ENCODE measurements around the gene KCNK7. TPM values are rescaled to one million over a fixed set of nuclear protein-coding genes. Genes with fewer than 3 reads are reported as not detected.

Gene KCNK7
- total RNA-seq, 3 donors from 2014 or later (not counting 1 experiment from before 2014, with no cell fraction given) = 6.3 to 11.2 (median 7.1) TPM

GRCh38 chr11:65555693-65556231 lies 39.8 kb downstream of the KCNK7 start:
- TF ChIP-seq CTCF (IDR thresholded peaks at IDR 0.05) = no peak
- H3K4me3 ChIP-seq (ENCODE audit: low read length) = no peak overlapping the region
- DNase-seq (no peak), ATAC-seq (peak in 1 of 3 donors; percentile 22)
- WGBS (ENCODE audit: insufficient coverage) = 51% methylated on average over 6 of the region's 6 CpGs
- peak overlapping the region; percentile 62 for H3K4me3 Mint-ChIP-seq
- intact Hi-C loops (cut with micrococcal nuclease) = no loop called here
- H3K36me3 Mint-ChIP-seq = no peaks in the 10 kb centered on the region
- H3K27me3 Mint-ChIP-seq (ENCODE audit: low read depth in 2 of 2) = no peaks in the 10 kb centered on the region
- H3K27ac Mint-ChIP-seq = peak overlapping the region; percentile 88 to 95
- no peaks in the 10 kb centered on the region for H3K9me3 Mint-ChIP-seq
- H3K9me3 ChIP-seq (ENCODE audit: control insufficient read depth, insufficient read depth, low read length) = no peaks in the 10 kb centered on the region
- H3K4me1 Mint-ChIP-seq = peaks cover 39 to 73% of the 10 kb centered on the region in 2 donors
- peak overlapping the region; percentile 58 for H3K27ac ChIP-seq (ENCODE audit: low read length)
- peaks cover 73% of the 10 kb centered on the region for H3K4me1 ChIP-seq (ENCODE audit: control insufficient read depth, insufficient read depth, low read length)
- no peaks in the 10 kb centered on the region for H3K27me3 ChIP-seq (ENCODE audit: control insufficient read depth, insufficient read depth, low read length)
- peaks cover 7% of the 10 kb centered on the region for H3K36me3 ChIP-seq (ENCODE audit: control insufficient read depth, insufficient read depth, low read length)

GRCh38 chr11:65554842-65555430 lies 40.7 kb downstream of the KCNK7 start:
- no peak for TF ChIP-seq CTCF (IDR thresholded peaks at IDR 0.05)
- Histone ChIP-seq H3K27me3 (ENCODE audit: control insufficient read depth, insufficient read depth, low read length) (no peaks in the 10 kb centered on the region), H3K36me3 (ENCODE audit: control insufficient read depth, insufficient read depth, low read length) (peaks cover 7% of the 10 kb centered on the region), H3K9me3 (ENCODE audit: control insufficient read depth, insufficient read depth, low read length) (no peaks in the 10 kb centered on the region), H3K4me1 (ENCODE audit: control insufficient read depth, insufficient read depth, low read length) (peaks cover 73% of the 10 kb centered on the region), H3K4me3 (ENCODE audit: low read length) (no peak overlapping the region), H3K27ac (ENCODE audit: low read length) (peak overlapping the region; percentile 58)
- no peaks in the 10 kb centered on the region for H3K36me3 Mint-ChIP-seq
- 77% methylated on average over 4 of the region's 4 CpGs for WGBS (ENCODE audit: insufficient coverage)
- intact Hi-C loops (cut with micrococcal nuclease) = no loop called here
- H3K4me3 Mint-ChIP-seq = peak overlapping the region; percentile 60
- ATAC-seq (no peak), DNase-seq (no peak)
- no peaks in the 10 kb centered on the region for H3K27me3 Mint-ChIP-seq (ENCODE audit: low read depth in 2 of 2)
- H3K4me1 Mint-ChIP-seq = peaks cover 39 to 65% of the 10 kb centered on the region in 2 donors
- H3K9me3 Mint-ChIP-seq = no peaks in the 10 kb centered on the region
- H3K27ac Mint-ChIP-seq = peak overlapping the region; percentile 88 to 95

DNA sequence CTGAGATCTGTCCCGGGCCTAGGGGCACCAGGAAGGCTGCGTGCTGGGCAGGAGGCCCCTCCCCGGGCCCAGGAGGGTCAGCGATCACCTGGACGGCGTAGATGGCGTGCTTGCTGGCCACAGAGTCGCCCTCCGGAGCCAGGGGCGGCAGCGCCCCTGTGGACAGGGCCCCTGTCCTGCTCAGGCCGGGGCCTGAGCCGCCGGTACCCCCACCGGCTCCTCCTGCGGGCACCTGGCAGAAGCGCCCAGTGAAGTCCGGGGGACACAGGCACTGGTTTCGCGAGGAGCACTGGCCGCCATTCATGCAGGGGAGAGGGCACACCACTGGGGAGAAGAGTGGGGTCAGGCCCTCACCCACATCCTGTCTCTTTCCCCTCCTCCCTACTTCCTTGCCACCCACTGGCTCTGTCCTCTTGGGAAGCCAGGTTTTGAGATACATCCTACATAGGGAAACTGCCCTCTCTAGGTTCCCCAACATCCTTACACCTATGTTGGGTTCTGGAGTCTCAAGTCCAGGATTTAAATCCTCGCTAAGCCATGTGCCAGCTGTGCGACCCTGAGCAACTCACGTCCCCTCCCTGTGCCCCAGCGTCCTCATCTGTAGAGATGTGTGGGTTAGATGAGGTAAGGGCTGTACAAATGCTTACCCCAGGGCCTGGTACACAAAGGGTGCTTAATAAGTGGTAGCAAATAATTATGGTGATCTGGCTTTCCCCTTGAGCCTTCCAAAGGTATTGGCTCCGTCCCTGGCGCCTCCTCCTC lies 41.4 kb downstream of the KCNK7 start:
- Mint-ChIP-seq H3K9me3 (no peaks in the 10 kb centered on the region), H3K27me3 (ENCODE audit: low read depth in 2 of 2) (no peaks in the 10 kb centered on the region), H3K36me3 (no peaks in the 10 kb centered on the region), H3K4me1 (peaks cover 39 to 61% of the 10 kb centered on the region in 2 donors), H3K27ac (peak overlapping the region; percentile 88 to 95), H3K4me3 (peak overlapping the region; percentile 67)
- H3K27me3 ChIP-seq (ENCODE audit: control insufficient read depth, insufficient read depth, low read length) = no peaks in the 10 kb centered on the region
- intact Hi-C loops (cut with micrococcal nuclease) = no loop called here
- peaks cover 7% of the 10 kb centered on the region for H3K36me3 ChIP-seq (ENCODE audit: control insufficient read depth, insufficient read depth, low read length)
- no peak overlapping the region for H3K4me3 ChIP-seq (ENCODE audit: low read length)
- H3K4me1 ChIP-seq (ENCODE audit: control insufficient read depth, insufficient read depth, low read length) = peaks cover 69% of the 10 kb centered on the region
- H3K27ac ChIP-seq (ENCODE audit: low read length) = peak overlapping the region; percentile 58
- WGBS (ENCODE audit: insufficient coverage) = 74% methylated on average over 27 of the region's 27 CpGs
- no peaks in the 10 kb centered on the region for H3K9me3 ChIP-seq (ENCODE audit: control insufficient read depth, insufficient read depth, low read length)
- ATAC-seq = no peak
- DNase-seq = peak in 1 of 2 donors; percentile 43
- TF ChIP-seq CTCF (IDR thresholded peaks at IDR 0.05) = no peak
